Peyer's patch (tissue), 4 donors: ENCODE data around the gene GAS2L3. TPM values are rescaled to one million over a fixed set of nuclear protein-coding genes. Genes with fewer than 3 reads are reported as not detected.

ENCODE experiments used
- DNase-seq, 3 donors: peaks; one replicate each; pipeline ENCODE4 v3.0.0-alpha.2; 2017 to 2019
- H3K27ac ChIP-seq, 4 donors: fragments of 200-600 bp; sonication (generic); one replicate each; pipeline ENCODE4 v1.5.1; 2016 to 2019
- H3K27me3 ChIP-seq, 2 donors: fragments of 200-600 bp; sonication (generic); one replicate each; pipeline ENCODE4 v1.5.1; 2019
- H3K36me3 ChIP-seq, 3 donors: fragments of 200-600 bp; sonication (generic); one replicate each; pipeline ENCODE4 v1.5.1; 2016 to 2019
- H3K4me1 ChIP-seq, 4 donors: fragments of 200-600 bp; sonication (generic); one replicate each; pipeline ENCODE4 v1.5.1; 2016 to 2019
- H3K4me3 ChIP-seq, 4 donors: fragments of 200-600 bp; sonication (generic); 1 replicate in 3 of 4; 2 replicates in 1 of 4; pipeline ENCODE4 v1.5.1; 2016 to 2019; ENCODE audit warnings: mild to moderate bottlenecking in 1 of 4
- H3K9me3 ChIP-seq, 4 donors: fragments of 200-600 bp; sonication (generic); one replicate each; pipeline ENCODE4 v1.5.1; 2016 to 2019; ENCODE audit warnings: mild to moderate bottlenecking in 1 of 4
- CTCF ChIP-seq, 6 experiments: fragments of 450-650 bp in 4 of 6; fragments of 200-600 bp in 2 of 6; sonication (generic) in 1 of 6; IDR thresholded peaks; one replicate each; pipeline ENCODE4 v1.5.1; 2017 to 2019; ENCODE audit warnings: antibody characterized with exemption in 6 of 6, mild to moderate bottlenecking in 3 of 6, moderate library complexity in 1 of 6
- POLR2A ChIP-seq, 2 donors: fragments of 450-650 bp; IDR thresholded peaks; one replicate each; pipeline ENCODE4 v1.5.1; 2017; ENCODE audit warnings: antibody characterized with exemption in 2 of 2, mild to moderate bottlenecking in 2 of 2, moderate library complexity in 2 of 2
- total RNA-seq, 4 donors: library from RNA; depleted of rRNA; stranded (reverse); fragments of >200 nt; gene quantifications; one replicate each; pipeline ENCODE4 v1.1.0, GENCODE V29; 2016

The GAS2L3 gene
- total RNA-seq, 4 donors from 2014 or later = 2.5 to 20.1 (median 10.3) TPM

- no peaks in the 10 kb centered on the region for H3K4me1 ChIP-seq
These were observed 78.2 kb downstream of the GAS2L3 start for GRCh38 chr12:100651694-100652093.

GRCh38 chr12:100652488-100652887 is 79.0 kb downstream of the GAS2L3 start:
- no peaks in the 10 kb centered on the region for H3K36me3 ChIP-seq
- TF ChIP-seq CTCF (IDR thresholded peaks at IDR 0.05) (no peak), POLR2A (IDR thresholded peaks at IDR 0.05) (no peak)
- DNase-seq = no peak
- H3K27ac ChIP-seq = no peak overlapping the region
- H3K9me3 ChIP-seq = no peaks in the 10 kb centered on the region
- H3K27me3 ChIP-seq = no peaks in the 10 kb centered on the region
- no peaks in the 10 kb centered on the region for H3K4me1 ChIP-seq
- no peak overlapping the region for H3K4me3 ChIP-seq

More at GRCh38 chr12:100651694-100652093, 78.2 kb downstream of the GAS2L3 start:
- no peak for TF ChIP-seq POLR2A (IDR thresholded peaks at IDR 0.05)
- TF ChIP-seq CTCF (IDR thresholded peaks at IDR 0.05) = no peak
- Histone ChIP-seq H3K27me3 (no peaks in the 10 kb centered on the region), H3K27ac (no peak overlapping the region), H3K9me3 (no peaks in the 10 kb centered on the region), H3K36me3 (no peaks in the 10 kb centered on the region), H3K4me3 (no peak overlapping the region)
- no peak for DNase-seq

GRCh38 chr12:100656141-100656540 is 82.7 kb downstream of the GAS2L3 start:
- no peak overlapping the region for H3K4me3 ChIP-seq
- H3K4me1 ChIP-seq = no peaks in the 10 kb centered on the region
- no peaks in the 10 kb centered on the region for H3K9me3 ChIP-seq
- H3K27ac ChIP-seq = no peak overlapping the region
- no peaks in the 10 kb centered on the region for H3K36me3 ChIP-seq
- TF ChIP-seq POLR2A (IDR thresholded peaks at IDR 0.05) = no peak
- no peak for TF ChIP-seq CTCF (IDR thresholded peaks at IDR 0.05)
- H3K27me3 ChIP-seq = no peaks in the 10 kb centered on the region
- DNase-seq = no peak

GRCh38 chr12:100656856-100657255 is 83.4 kb downstream of the GAS2L3 start:
- DNase-seq = no peak
- no peak for TF ChIP-seq POLR2A (IDR thresholded peaks at IDR 0.05)
- no peak for TF ChIP-seq CTCF (IDR thresholded peaks at IDR 0.05)
- no peaks in the 10 kb centered on the region for H3K27me3 ChIP-seq
- no peaks in the 10 kb centered on the region for H3K4me1 ChIP-seq
- no peaks in the 10 kb centered on the region for H3K9me3 ChIP-seq
- no peaks in the 10 kb centered on the region for H3K36me3 ChIP-seq
- no peak overlapping the region for H3K4me3 ChIP-seq
- no peak overlapping the region for H3K27ac ChIP-seq

- Histone ChIP-seq H3K27ac (no peak overlapping the region), H3K9me3 (no peaks in the 10 kb centered on the region), H3K27me3 (no peaks in the 10 kb centered on the region), H3K4me3 (no peak overlapping the region), H3K4me1 (no peaks in the 10 kb centered on the region), H3K36me3 (no peaks in the 10 kb centered on the region)
- TF ChIP-seq CTCF (IDR thresholded peaks at IDR 0.05) = no peak
- no peak for TF ChIP-seq POLR2A (IDR thresholded peaks at IDR 0.05)
- DNase-seq = no peak
These were observed 87.9 kb downstream of the GAS2L3 start for GRCh38 chr12:100661300-100661951.

GRCh38 chr12:100666588-100666987 is 93.1 kb downstream of the GAS2L3 start:
- Histone ChIP-seq H3K27ac (no peak overlapping the region), H3K4me3 (no peak overlapping the region), H3K36me3 (no peaks in the 10 kb centered on the region), H3K9me3 (no peaks in the 10 kb centered on the region), H3K27me3 (no peaks in the 10 kb centered on the region), H3K4me1 (no peaks in the 10 kb centered on the region)
- DNase-seq = no peak
- no peak for TF ChIP-seq POLR2A (IDR thresholded peaks at IDR 0.05)
- no peak for TF ChIP-seq CTCF (IDR thresholded peaks at IDR 0.05)
